RWPE2 (cell line): ENCODE measurements around the gene CUL1.

ENCODE experiments used
- ATAC-seq: fragments of 200-7000 bp; cut with Tn5 transposase; 3 replicates; pipeline ENCODE4 v1.9.1; 2021; ENCODE audit warnings: low read depth
- DNase-seq: peaks from one replicate; pipeline ENCODE4 v3.0.0-alpha.2; 2020; ENCODE audit warnings: low spot score
- H3K27ac ChIP-seq: fragments of 450-650 bp; 2 replicates; pipeline ENCODE4 v1.5.1; 2017; ENCODE audit warnings: mild to moderate bottlenecking; ENCODE audit not compliant: poor library complexity, severe bottlenecking
- H3K27me3 ChIP-seq: fragments of 250-450 bp; sonication (Bioruptor Pico); 2 replicates; pipeline ENCODE4 v1.5.1; 2021; ENCODE audit warnings: mild to moderate bottlenecking, moderate library complexity; ENCODE audit not compliant: insufficient read depth, poor library complexity, severe bottlenecking
- H3K36me3 ChIP-seq: fragments of 250-450 bp; sonication (Bioruptor Pico); 2 replicates; pipeline ENCODE4 v1.5.1; 2020; ENCODE audit warnings: low read depth, mild to moderate bottlenecking, moderate library complexity
- H3K4me1 ChIP-seq: fragments of 250-450 bp; sonication (Bioruptor Pico); 2 replicates; pipeline ENCODE4 v1.5.1; 2021; ENCODE audit warnings: mild to moderate bottlenecking, moderate library complexity; ENCODE audit not compliant: insufficient read depth, poor library complexity, severe bottlenecking
- H3K4me3 ChIP-seq: fragments of 250-450 bp; sonication (Bioruptor Pico); 2 replicates; pipeline ENCODE4 v1.5.1; 2021; ENCODE audit warnings: mild to moderate bottlenecking, moderate library complexity; ENCODE audit not compliant: severe bottlenecking
- H3K9me3 ChIP-seq: fragments of 250-450 bp; sonication (Bioruptor Pico); 2 replicates; pipeline ENCODE4 v1.5.1; 2021; ENCODE audit warnings: mild to moderate bottlenecking, moderate library complexity; ENCODE audit not compliant: severe bottlenecking
- CTCF ChIP-seq: fragments of 450-650 bp; IDR thresholded peaks from one replicate; pipeline ENCODE4 v1.5.1; 2017; ENCODE audit warnings: mild to moderate bottlenecking, moderate library complexity; ENCODE audit not compliant: poor library complexity, severe bottlenecking

The CUL1 gene

GRCh38 chr7:148698007-148698396, 701 bp upstream of the CUL1 start:
- DNase-seq: no peak
- no peaks in the 10 kb centered on the region for H3K27me3 ChIP-seq
- no peak for ATAC-seq
- H3K9me3 ChIP-seq: no peaks in the 10 kb centered on the region
- H3K36me3 ChIP-seq: no peaks in the 10 kb centered on the region
- peak overlapping the region; percentile 85 for H3K27ac ChIP-seq
- no peak for TF ChIP-seq CTCF
- peaks cover 21% of the 10 kb centered on the region for H3K4me1 ChIP-seq
- peak overlapping the region; percentile 96 for H3K4me3 ChIP-seq

- TF ChIP-seq CTCF: no peak
- H3K27ac ChIP-seq: peak overlapping the region; percentile 85
- no peaks in the 10 kb centered on the region for H3K27me3 ChIP-seq
- ATAC-seq (peak; percentile 53), DNase-seq (no peak)
- H3K4me1 ChIP-seq: peaks cover 21% of the 10 kb centered on the region
- peak overlapping the region; percentile 96 for H3K4me3 ChIP-seq
- no peaks in the 10 kb centered on the region for H3K9me3 ChIP-seq
- H3K36me3 ChIP-seq: no peaks in the 10 kb centered on the region
These were observed 500 bp downstream of the CUL1 start for GRCh38 chr7:148699024-148699781.

GRCh38 chr7:148699782-148700629, 1.3 kb downstream of the CUL1 start:
- Histone ChIP-seq H3K4me3 (peak overlapping the region; percentile 96), H3K4me1 (peaks cover 21% of the 10 kb centered on the region), H3K9me3 (no peaks in the 10 kb centered on the region), H3K27me3 (no peaks in the 10 kb centered on the region), H3K27ac (peak overlapping the region; percentile 85), H3K36me3 (no peaks in the 10 kb centered on the region)
- ATAC-seq (no peak; the same call in 2 of the 3 replicates), DNase-seq (no peak)
- no peak for TF ChIP-seq CTCF

- no peaks in the 10 kb centered on the region for H3K9me3 ChIP-seq
- ATAC-seq: 0 out of 3 replicates have a peak, but pooled peaks have one; percentile 14
- peak overlapping the region; percentile 96 for H3K4me3 ChIP-seq
- no peak for TF ChIP-seq CTCF
- H3K36me3 ChIP-seq: no peaks in the 10 kb centered on the region
- no peak for DNase-seq
- H3K4me1 ChIP-seq: peaks cover 21% of the 10 kb centered on the region
- no peaks in the 10 kb centered on the region for H3K27me3 ChIP-seq
- peak overlapping the region; percentile 85 for H3K27ac ChIP-seq
These were observed 2.0 kb downstream of the CUL1 start for GRCh38 chr7:148700661-148701064.
